OCI-LY1 (cell line): Measurements from ENCODE around the gene AGRN.
"Not testable (repeated sequence)": the region's sequence is repeated elsewhere in the genome, so short reads cannot be mapped to it uniquely, and the experiment has no call there.

Experiments used
- H2AFZ ChIP-seq: fragments of 200-600 bp; sonication (generic), shearing (Covaris generic); 2 replicates; pipeline ENCODE4 v1.6.0; 2014; ENCODE audit warnings: antibody characterized with exemption, mild to moderate bottlenecking, low read length
- H3F3A ChIP-seq: fragments of 200-600 bp; sonication (generic), shearing (Covaris generic); 2 replicates; pipeline ENCODE4 v1.6.0; 2014; ENCODE audit warnings: mild to moderate bottlenecking, antibody characterized with exemption, low read length, moderate library complexity; ENCODE audit not compliant: insufficient read depth
- H3K27ac ChIP-seq: fragments of 200-600 bp; sonication (generic); 2 replicates; pipeline ENCODE4 v1.5.1; 2014; ENCODE audit warnings: low read length, mixed run types, mild to moderate bottlenecking, low read depth; ENCODE audit not compliant: poor library complexity, severe bottlenecking
- H3K27me3 ChIP-seq: fragments of 200-600 bp; sonication (generic); 2 replicates; pipeline ENCODE4 v1.6.0; 2014; ENCODE audit warnings: antibody characterized with exemption, mild to moderate bottlenecking, low read length, moderate library complexity; ENCODE audit not compliant: insufficient read depth
- H3K36me3 ChIP-seq: fragments of 200-600 bp; sonication (generic); 2 replicates; pipeline ENCODE4 v1.6.1; 2014; ENCODE audit warnings: mild to moderate bottlenecking, antibody characterized with exemption, low read length, moderate library complexity, mixed read lengths; ENCODE audit not compliant: insufficient read depth
- H3K4me1 ChIP-seq: fragments of 200-600 bp; sonication (generic); 2 replicates; pipeline ENCODE4 v1.5.1; 2014; ENCODE audit warnings: mild to moderate bottlenecking, low read length, moderate library complexity; ENCODE audit not compliant: insufficient read depth, severe bottlenecking
- H3K4me2 ChIP-seq: fragments of 200-600 bp; sonication (generic), shearing (Covaris generic); 2 replicates; pipeline ENCODE4 v1.6.1; 2014; ENCODE audit warnings: low read length
- H3K4me3 ChIP-seq: fragments of 200-600 bp; sonication (generic); 2 replicates; pipeline ENCODE4 v1.5.1; 2014; ENCODE audit warnings: low read length, low read depth, mild to moderate bottlenecking, mixed read lengths; ENCODE audit not compliant: poor library complexity, severe bottlenecking
- H3K79me2 ChIP-seq: fragments of 200-600 bp; shearing (Covaris generic); 2 replicates; pipeline ENCODE4 v1.6.1; 2016; ENCODE audit warnings: mixed run types, low read length, mixed read lengths; ENCODE audit not compliant: insufficient read depth
- H3K9ac ChIP-seq: fragments of 200-600 bp; sonication (generic), shearing (Covaris generic); 2 replicates; pipeline ENCODE4 v1.6.1; 2014; ENCODE audit warnings: mild to moderate bottlenecking, low read length, mixed read lengths
- H3K9me2 ChIP-seq: fragments of 200-600 bp; sonication (generic), shearing (Covaris generic); 2 replicates; pipeline ENCODE4 v1.6.1; 2014; ENCODE audit warnings: low read depth, mild to moderate bottlenecking, low read length, mixed read lengths
- H3K9me3 ChIP-seq: fragments of 200-600 bp; shearing (Covaris generic); 2 replicates; pipeline ENCODE4 v1.6.1; 2014; ENCODE audit warnings: low read length, mixed read lengths
- H4K20me1 ChIP-seq: fragments of 200-600 bp; sonication (generic), shearing (Covaris generic); 2 replicates; pipeline ENCODE4 v1.6.0; 2016; ENCODE audit warnings: mild to moderate bottlenecking, low read length; ENCODE audit not compliant: insufficient read depth
- EZH2 ChIP-seq: fragments of 200-600 bp; sonication (generic), shearing (Covaris generic); IDR thresholded peaks from 2 replicates; pipeline ENCODE4 v1.8.0; 2017; ENCODE audit warnings: borderline replicate concordance, mixed run types, mild to moderate bottlenecking, antibody characterized with exemption, low read length, moderate library complexity, mixed read lengths
- TF ChIP-seq, protein P1 (sequence below): fragments of 200-600 bp; sonication (generic), shearing (Covaris generic); IDR thresholded peaks from 2 replicates; pipeline ENCODE4 v1.5.1; 2017; ENCODE audit warnings: mild to moderate bottlenecking, antibody characterized with exemption, low read length, moderate library complexity, mixed read lengths

AGRN gene

GRCh38 chr1:1101503-1101902 is 81.6 kb downstream of the AGRN start:
- H3K9me2 ChIP-seq = no peaks in the 10 kb centered on the region
- no peak overlapping the region for H3K9ac ChIP-seq
- H3K4me2 ChIP-seq = no peak overlapping the region
- no peaks in the 10 kb centered on the region for H4K20me1 ChIP-seq
- no peak overlapping the region for H3K4me3 ChIP-seq
- H3K79me2 ChIP-seq = no peaks in the 10 kb centered on the region
- no peaks in the 10 kb centered on the region for H3K27me3 ChIP-seq
- no peaks in the 10 kb centered on the region for H3K4me1 ChIP-seq
- no peak for TF ChIP-seq EZH2
- TF ChIP-seq, protein P1, sequence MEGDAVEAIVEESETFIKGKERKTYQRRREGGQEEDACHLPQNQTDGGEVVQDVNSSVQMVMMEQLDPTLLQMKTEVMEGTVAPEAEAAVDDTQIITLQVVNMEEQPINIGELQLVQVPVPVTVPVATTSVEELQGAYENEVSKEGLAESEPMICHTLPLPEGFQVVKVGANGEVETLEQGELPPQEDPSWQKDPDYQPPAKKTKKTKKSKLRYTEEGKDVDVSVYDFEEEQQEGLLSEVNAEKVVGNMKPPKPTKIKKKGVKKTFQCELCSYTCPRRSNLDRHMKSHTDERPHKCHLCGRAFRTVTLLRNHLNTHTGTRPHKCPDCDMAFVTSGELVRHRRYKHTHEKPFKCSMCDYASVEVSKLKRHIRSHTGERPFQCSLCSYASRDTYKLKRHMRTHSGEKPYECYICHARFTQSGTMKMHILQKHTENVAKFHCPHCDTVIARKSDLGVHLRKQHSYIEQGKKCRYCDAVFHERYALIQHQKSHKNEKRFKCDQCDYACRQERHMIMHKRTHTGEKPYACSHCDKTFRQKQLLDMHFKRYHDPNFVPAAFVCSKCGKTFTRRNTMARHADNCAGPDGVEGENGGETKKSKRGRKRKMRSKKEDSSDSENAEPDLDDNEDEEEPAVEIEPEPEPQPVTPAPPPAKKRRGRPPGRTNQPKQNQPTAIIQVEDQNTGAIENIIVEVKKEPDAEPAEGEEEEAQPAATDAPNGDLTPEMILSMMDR = no peak
- H3K9me3 ChIP-seq = peaks cover 4% of the 10 kb centered on the region
- no peaks in the 10 kb centered on the region; the same call in 1 of the 2 replicates for H3K36me3 ChIP-seq
- H2AFZ ChIP-seq = no peak overlapping the region
- H3F3A ChIP-seq = no peaks in the 10 kb centered on the region
- H3K27ac ChIP-seq = no peak overlapping the region

- not testable (repeated sequence) for H2AFZ ChIP-seq, H3K36me3 ChIP-seq, H3K4me1 ChIP-seq, H3K9ac ChIP-seq, H3F3A ChIP-seq, H3K9me2 ChIP-seq, H3K79me2 ChIP-seq, H3K4me3 ChIP-seq, H3K9me3 ChIP-seq, H3K27ac ChIP-seq, H3K4me2 ChIP-seq, H3K27me3 ChIP-seq, H4K20me1 ChIP-seq
Observed at GRCh38 chr1:1104152-1104551, 84.2 kb downstream of the AGRN start.
